WTC11 (cell line): ENCODE data around the gene SAT2. TPM values are rescaled to one million over a fixed set of nuclear protein-coding genes. Genes with fewer than 3 reads are reported as not detected.

Source experiments
- AR ChIP-seq: fragments of 250-450 bp; sonication (Bioruptor Pico); IDR thresholded peaks from 2 replicates; pipeline ENCODE4 v1.9.0; 2021; ENCODE audit warnings: mild to moderate bottlenecking
- ATF6 ChIP-seq: sonication (generic); formaldehyde crosslinking; IDR thresholded peaks from 2 replicates; pipeline ENCODE4 v1.8.1; 2023; ENCODE audit warnings: mild to moderate bottlenecking, missing genetic modification reagents
- CREB1 ChIP-seq: sonication (generic); formaldehyde crosslinking; IDR thresholded peaks from 2 replicates; pipeline ENCODE4 v1.8.0; 2023; ENCODE audit warnings: mild to moderate bottlenecking, missing genetic modification reagents
- CTCF ChIP-seq: fragments of 200-600 bp; IDR thresholded peaks from 2 replicates; pipeline ENCODE4 v1.8.0; 2022; ENCODE audit warnings: antibody characterized with exemption
- ESRRA ChIP-seq: sonication (generic); formaldehyde crosslinking; IDR thresholded peaks from 2 replicates; pipeline ENCODE4 v1.8.1; 2022; ENCODE audit warnings: mild to moderate bottlenecking, missing genetic modification reagents, borderline replicate concordance
- FOXJ3 ChIP-seq: sonication (generic); formaldehyde crosslinking; IDR thresholded peaks from 2 replicates; pipeline ENCODE4 v1.9.0; 2021; ENCODE audit warnings: missing genetic modification reagents, mild to moderate bottlenecking, borderline replicate concordance
- FOXP1 ChIP-seq: sonication (generic); formaldehyde crosslinking; IDR thresholded peaks from 2 replicates; pipeline ENCODE4 v1.8.0; 2022; ENCODE audit warnings: missing genetic modification reagents, mild to moderate bottlenecking, moderate library complexity, borderline replicate concordance
- IRF1 ChIP-seq: sonication (generic); formaldehyde crosslinking; IDR thresholded peaks from 2 replicates; pipeline ENCODE4 v1.8.0; 2023; ENCODE audit warnings: missing genetic modification reagents
- KAT7 ChIP-seq: sonication (generic); formaldehyde crosslinking; IDR thresholded peaks from 2 replicates; pipeline ENCODE4 v1.8.1; 2023; ENCODE audit warnings: missing genetic modification reagents, mild to moderate bottlenecking, borderline replicate concordance
- MAX ChIP-seq: sonication (generic); formaldehyde crosslinking; IDR thresholded peaks from 2 replicates; pipeline ENCODE4 v1.8.0; 2022; ENCODE audit warnings: mild to moderate bottlenecking, missing genetic modification reagents
- NFATC4 ChIP-seq: fragments of 250-450 bp; sonication (Bioruptor Pico); IDR thresholded peaks from 2 replicates; pipeline ENCODE4 v1.9.0; 2021; ENCODE audit warnings: mild to moderate bottlenecking
- NR1H2 ChIP-seq: sonication (generic); formaldehyde crosslinking; IDR thresholded peaks from 2 replicates; pipeline ENCODE4 v1.9.0; 2021; ENCODE audit warnings: mild to moderate bottlenecking, moderate library complexity, missing genetic modification reagents
- OVOL2 ChIP-seq: fragments of 250-450 bp; sonication (Bioruptor Pico); IDR thresholded peaks from 2 replicates; pipeline ENCODE4 v1.9.0; 2021; ENCODE audit warnings: mild to moderate bottlenecking, borderline replicate concordance
- PRDM15 ChIP-seq: sonication (generic); formaldehyde crosslinking; IDR thresholded peaks from 2 replicates; pipeline ENCODE4 v1.8.0; 2022; ENCODE audit warnings: missing genetic modification reagents
- PRRX2 ChIP-seq: fragments of 250-450 bp; sonication (Bioruptor Pico); IDR thresholded peaks from 2 replicates; pipeline ENCODE4 v1.8.0; 2021; ENCODE audit warnings: mild to moderate bottlenecking
- RELA ChIP-seq: sonication (generic); formaldehyde crosslinking; IDR thresholded peaks from 2 replicates; pipeline ENCODE4 v1.8.1; 2022; ENCODE audit warnings: missing genetic modification reagents, mild to moderate bottlenecking, borderline replicate concordance
- TEAD4 ChIP-seq: sonication (generic); formaldehyde crosslinking; IDR thresholded peaks from 2 replicates; pipeline ENCODE4 v1.8.0; 2022; ENCODE audit warnings: mild to moderate bottlenecking, missing genetic modification reagents
- TP53 ChIP-seq: sonication (generic); formaldehyde crosslinking; IDR thresholded peaks from 2 replicates; pipeline ENCODE4 v1.8.1; 2023; ENCODE audit warnings: mild to moderate bottlenecking, missing genetic modification reagents
- USF2 ChIP-seq: sonication (generic); formaldehyde crosslinking; IDR thresholded peaks from 2 replicates; pipeline ENCODE4 v1.8.1; 2023; ENCODE audit warnings: mild to moderate bottlenecking, missing genetic modification reagents, moderate library complexity
- ZNF232 ChIP-seq: sonication (generic); formaldehyde crosslinking; IDR thresholded peaks from 2 replicates; pipeline ENCODE4 v1.8.0; 2022; ENCODE audit warnings: mild to moderate bottlenecking, missing genetic modification reagents
- ZNF317 ChIP-seq: sonication (generic); formaldehyde crosslinking; IDR thresholded peaks from 2 replicates; pipeline ENCODE4 v1.8.1; 2023; ENCODE audit warnings: low read depth, mild to moderate bottlenecking, moderate library complexity, missing genetic modification reagents, borderline replicate concordance
- ZNF416 ChIP-seq: fragments of 250-450 bp; sonication (Bioruptor Pico); IDR thresholded peaks from 2 replicates; pipeline ENCODE4 v1.9.0; 2021; ENCODE audit warnings: mild to moderate bottlenecking, inconsistent platforms
- ZNF423 ChIP-seq: fragments of 250-450 bp; sonication (Bioruptor Pico); IDR thresholded peaks from 2 replicates; pipeline ENCODE4 v2.1.2; 2022; ENCODE audit warnings: mild to moderate bottlenecking, moderate library complexity
- ZSCAN18 ChIP-seq: fragments of 250-450 bp; sonication (Bioruptor Pico); IDR thresholded peaks from 2 replicates; pipeline ENCODE4 v2.1.2; 2022; ENCODE audit warnings: mild to moderate bottlenecking, moderate library complexity
- total RNA-seq: library from RNA; stranded (reverse); gene quantifications from 3 replicates; pipeline ENCODE4 v1.2.3, GENCODE V29; 2021

The SAT2 gene
- total RNA-seq, 1 experiment from 2014 or later, result 75.8 TPM

- TF ChIP-seq ZSCAN18 (CRISPR knock-in tag) (no peak), NR1H2 (no peak), ZNF423 (no peak), NFATC4 (CRISPR knock-in tag) (peak; percentile 95), FOXJ3 (no peak), KAT7 (CRISPR knock-in tag) (peak; percentile 96), AR (CRISPR knock-in tag) (peak; percentile 98), ZNF416 (CRISPR knock-in tag) (peak; percentile 87), ESRRA (peak; percentile 82; the same call in 1 of the 2 replicates), ATF6 (no peak), CTCF (no peak), FOXP1 (CRISPR knock-in tag) (no peak; the same call in 1 of the 2 replicates), TEAD4 (CRISPR knock-in tag) (no peak; the same call in 1 of the 2 replicates), PRDM15 (CRISPR knock-in tag) (no peak), IRF1 (0 out of 2 replicates have a peak, but pooled peaks have one; percentile 49), ZNF232 (no peak), OVOL2 (no peak), TP53 (no peak; the same call in 1 of the 2 replicates), ZNF317 (CRISPR knock-in tag) (no peak), CREB1 (no peak; the same call in 1 of the 2 replicates), PRRX2 (peak; percentile 96), USF2 (peak; percentile 61), RELA (CRISPR knock-in tag) (peak; percentile 87; the same call in 1 of the 2 replicates), MAX (peak; percentile 77)
These were observed 48.4 kb downstream of the SAT2 start, which contains the start of gene CD68 (continued) for GRCh38 chr17:7579001-7579833.
